Endothelial cell of umbilical vein (primary cell): ENCODE measurements around the gene FARP1. TPM values are rescaled to one million over a fixed set of nuclear protein-coding genes. Genes with fewer than 3 reads are reported as not detected.

Source experiments
- BruUV-seq: library from RNA; stranded (reverse); fragments of 400-500 nt; replicated peaks from 2 replicates; lab custom pipeline; 2021; lab: Mats Ljungman, UMichigan
- CTCF ChIA-PET: fragments of 300-600, 350-600 bp; sonication (Branson Sonifier 250); formaldehyde crosslinking; loops from one replicate; lab custom pipeline; 2021; ENCODE audit warnings: antibody characterized with exemption, inconsistent platforms; lab: Charles Lee
- POLR2A ChIA-PET: fragments of 300-600, 350-600 bp; sonication (Branson Sonifier 250); formaldehyde crosslinking; loops from one replicate; lab custom pipeline; 2021; ENCODE audit warnings: antibody characterized with exemption, inconsistent platforms; lab: Charles Lee
- DNase-seq: peaks from one replicate; pipeline ENCODE4 v3.0.0-alpha.2; 2011; ENCODE audit warnings: low read depth, low spot score
- FAIRE-seq: peaks from 2 replicates; lab custom pipeline; 2011; peaks lifted over from hg19 to GRCh38; lab: Jason Lieb, UNC
- H2AFZ ChIP-seq: 2 replicates; pipeline ENCODE4 v1.6.0; 2012; ENCODE audit warnings: low read depth, low read length, control low read depth, inconsistent platforms
- H3K27ac ChIP-seq: 2 replicates; pipeline ENCODE4 v1.5.1; 2011; ENCODE audit warnings: low read depth, mild to moderate bottlenecking, control low read depth, low read length, moderate library complexity; ENCODE audit not compliant: insufficient read depth
- H3K27me3 ChIP-seq, 2 experiments: 2 replicates each; pipeline versions ENCODE4 v1.6.0 to v1.6.1; 2011; ENCODE audit warnings: low read length in 2 of 2, mixed read lengths in 1 of 2; ENCODE audit not compliant: control insufficient read depth in 2 of 2, insufficient read depth in 2 of 2
- H3K36me3 ChIP-seq, 2 experiments: 2 replicates in 1 of 2; 3 replicates in 1 of 2; pipeline ENCODE4 v1.5.1; 2011; ENCODE audit warnings: low read length in 2 of 2, mild to moderate bottlenecking in 1 of 2, moderate library complexity in 1 of 2; ENCODE audit not compliant: control insufficient read depth in 2 of 2, insufficient read depth in 2 of 2; ENCODE audit errors: extremely low read depth in 1 of 2
- H3K4me1 ChIP-seq: 3 replicates; pipeline ENCODE4 v1.5.1; 2011; ENCODE audit warnings: mild to moderate bottlenecking, low read length; ENCODE audit not compliant: control insufficient read depth, insufficient read depth; ENCODE audit errors: extremely low read depth
- H3K4me2 ChIP-seq: 2 replicates; pipeline ENCODE4 v1.6.1; 2011; ENCODE audit warnings: low read length, control low read depth, mixed read lengths; ENCODE audit not compliant: insufficient read depth
- H3K4me3 ChIP-seq, 3 experiments: fragments of 200-600 bp in 1 of 3; sonication (generic), shearing (Covaris generic) in 1 of 3; replicated peaks in 1 of 3; 2 replicates each; pipeline ENCODE4 v1.5.1; 2011 to 2016; ENCODE audit warnings: control low read depth in 3 of 3, low read length in 3 of 3, mild to moderate bottlenecking in 2 of 3, inconsistent platforms in 1 of 3, low read depth in 1 of 3, moderate library complexity in 1 of 3; ENCODE audit not compliant: insufficient read depth in 1 of 3
- H3K79me2 ChIP-seq: 2 replicates; pipeline ENCODE4 v1.6.0; 2012; ENCODE audit warnings: low read length, inconsistent platforms; ENCODE audit not compliant: control insufficient read depth, insufficient read depth
- H3K9ac ChIP-seq: replicated peaks from 2 replicates; pipeline ENCODE3; 2011; ENCODE audit warnings: low read length, control low read depth; ENCODE audit not compliant: insufficient read depth; ENCODE audit errors: extremely low read depth
- H3K9me1 ChIP-seq: replicated peaks from 3 replicates; pipeline ENCODE4 v1.6.0; 2011; ENCODE audit warnings: mild to moderate bottlenecking, low read length; ENCODE audit not compliant: control insufficient read depth, insufficient read depth; ENCODE audit errors: extremely low read depth
- H3K9me3 ChIP-seq: replicated peaks from 2 replicates; pipeline ENCODE4 v1.5.1; 2012; ENCODE audit warnings: low read length, inconsistent platforms; ENCODE audit not compliant: control insufficient read depth, insufficient read depth
- H4K20me1 ChIP-seq: replicated peaks from 2 replicates; pipeline ENCODE3; 2011; ENCODE audit warnings: mild to moderate bottlenecking, low read length; ENCODE audit not compliant: control insufficient read depth, insufficient read depth; ENCODE audit errors: extremely low read depth
- EZH2 ChIP-seq: IDR thresholded peaks from 2 replicates; pipeline ENCODE4 v1.6.1; 2012; ENCODE audit warnings: borderline replicate concordance, low read depth, mild to moderate bottlenecking, moderate library complexity, low read length, inconsistent platforms; ENCODE audit not compliant: severe bottlenecking
- FOS ChIP-seq: IDR thresholded peaks from 2 replicates; pipeline ENCODE4 v1.6.1; 2011; ENCODE audit warnings: mild to moderate bottlenecking, low read length, moderate library complexity, borderline replicate concordance; ENCODE audit not compliant: insufficient read depth
- GATA2 ChIP-seq: IDR thresholded peaks from 2 replicates; pipeline ENCODE4 v1.7.0; 2011; ENCODE audit warnings: low read depth, mild to moderate bottlenecking, moderate library complexity, mixed read lengths, low read length; ENCODE audit not compliant: insufficient read length, insufficient read depth
- JUN ChIP-seq: IDR thresholded peaks from 2 replicates; pipeline ENCODE4 v1.6.1; 2011; ENCODE audit warnings: borderline replicate concordance, low read depth; ENCODE audit not compliant: insufficient read length, insufficient read depth
- MYC ChIP-seq: IDR thresholded peaks from one replicate; pipeline ENCODE4 v1.6.1; 2011; ENCODE audit warnings: mild to moderate bottlenecking, low read depth, low read length
- POLR2A ChIP-seq: IDR thresholded peaks from 2 replicates; pipeline ENCODE4 v1.6.1; 2012; ENCODE audit warnings: low read depth, mild to moderate bottlenecking, control low read depth, low read length
- POLR2AphosphoS5 ChIP-seq: IDR thresholded peaks from 2 replicates; pipeline ENCODE4 v1.6.1; 2012; ENCODE audit warnings: low read depth, mild to moderate bottlenecking, control low read depth, low read length, moderate library complexity; ENCODE audit not compliant: insufficient read depth
- dilution Hi-C: fragments of 300-500 bp; cut with MboI; formaldehyde crosslinking; loops from one replicate; pipeline ENCODE4 v1.15.0; 2019; ENCODE audit warnings: low sequenced_read_pairs; ENCODE audit not compliant: extremely low pct_ligation_motif_present
- intact Hi-C: fragments of 100-400 bp; cut with micrococcal nuclease; formaldehyde crosslinking; loops from one replicate; pipeline ENCODE4 v1.10.0; 2022
- polyA plus RNA-seq, 4 experiments: library from polyadenylated mRNA; depleted of rRNA in 3 of 4; stranded (reverse) in 3 of 4; unstranded in 1 of 4; fragments of >200 nt; gene quantifications; 2 replicates each; pipeline versions ENCODE4 v1.2.1 to v1.2.3, GENCODE V29; 2011 to 2012; ENCODE audit warnings: missing spikeins in 1 of 4
- total RNA-seq: library from RNA; stranded (reverse); gene quantifications from 2 replicates; pipeline ENCODE4 v1.2.3, GENCODE V29; 2021
- TF ChIP-seq, protein P1 (sequence below): IDR thresholded peaks from 2 replicates; pipeline ENCODE4 v1.6.1; 2011; ENCODE audit not compliant: insufficient read depth, insufficient read length
- TF ChIP-seq, protein P2 (sequence below), 2 donors: IDR thresholded peaks; 1 replicate in 1 of 2; 2 replicates in 1 of 2; pipeline ENCODE4 v1.5.1; 2011; ENCODE audit warnings: low read length in 2 of 2, mild to moderate bottlenecking in 2 of 2, moderate library complexity in 2 of 2, control low read depth in 1 of 2, inconsistent platforms in 1 of 2, low read depth in 1 of 2; ENCODE audit not compliant: insufficient read depth in 1 of 2; ENCODE audit errors: extremely low read depth in 1 of 2

FARP1 gene
- total and polyA plus RNA-seq, 2 donors (not counting 3 experiments of a cell fraction or from before 2014, with no cell fraction given), result 19.0 to 77.7 TPM

DNA sequence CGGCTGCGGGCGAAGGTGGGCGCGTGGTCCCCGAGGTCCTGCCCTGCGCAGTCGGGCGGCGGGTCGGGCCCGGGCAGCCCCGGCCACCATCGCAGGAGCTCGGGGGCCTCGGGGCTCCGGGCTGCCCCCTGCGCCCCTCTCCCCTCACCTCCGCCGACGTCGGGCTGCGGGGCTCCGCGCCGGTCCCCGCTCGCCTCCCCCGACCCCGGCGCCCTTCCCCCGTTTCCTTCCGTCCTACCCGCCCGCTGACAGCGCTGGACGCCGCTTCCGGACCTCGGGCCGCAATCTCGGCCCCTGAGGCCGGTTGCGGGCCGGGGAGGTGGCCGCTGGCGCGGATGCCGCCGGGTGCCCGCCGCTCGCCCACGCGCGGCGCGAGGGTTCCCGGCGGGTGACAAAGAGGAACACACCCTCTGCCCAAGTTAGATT is 720 bp downstream of the FARP1 start:
- Histone ChIP-seq H3K4me1 (peaks cover 12% of the 10 kb centered on the region), H3K9ac (peak overlapping the region; percentile 62), H4K20me1 (no peaks in the 10 kb centered on the region), H3K9me1 (no peaks in the 10 kb centered on the region), H3K9me3 (no peaks in the 10 kb centered on the region), H3K27me3 (peaks cover 5 to 9% of the 10 kb centered on the region in 2 experiments), H3K4me3 (peak overlapping the region; percentile 76 to 88 (median 81)), H3K4me2 (peak overlapping the region; percentile 75), H3K27ac (peak overlapping the region; percentile 30), H3K79me2 (peaks cover 34% of the 10 kb centered on the region), H2AFZ (peak overlapping the region; percentile 15), H3K36me3 (no peaks in the 10 kb centered on the region)
- no TSS peak for BruUV-seq
- no peak for TF ChIP-seq FOS
- peak; percentile 30 for TF ChIP-seq POLR2AphosphoS5
- intact Hi-C loops, result loop anchor here (1.0 to 5.0 kb wide), 9 partner anchors 29 to 529 kb away; no protein-coding TSS in a partner anchor
- dilution Hi-C loops, result no loop called here
- FAIRE-seq (peak; percentile 48), DNase-seq (peak; percentile 12)
- ChIA-PET POLR2A (no interaction called here), CTCF (no interaction called here)

DNA sequence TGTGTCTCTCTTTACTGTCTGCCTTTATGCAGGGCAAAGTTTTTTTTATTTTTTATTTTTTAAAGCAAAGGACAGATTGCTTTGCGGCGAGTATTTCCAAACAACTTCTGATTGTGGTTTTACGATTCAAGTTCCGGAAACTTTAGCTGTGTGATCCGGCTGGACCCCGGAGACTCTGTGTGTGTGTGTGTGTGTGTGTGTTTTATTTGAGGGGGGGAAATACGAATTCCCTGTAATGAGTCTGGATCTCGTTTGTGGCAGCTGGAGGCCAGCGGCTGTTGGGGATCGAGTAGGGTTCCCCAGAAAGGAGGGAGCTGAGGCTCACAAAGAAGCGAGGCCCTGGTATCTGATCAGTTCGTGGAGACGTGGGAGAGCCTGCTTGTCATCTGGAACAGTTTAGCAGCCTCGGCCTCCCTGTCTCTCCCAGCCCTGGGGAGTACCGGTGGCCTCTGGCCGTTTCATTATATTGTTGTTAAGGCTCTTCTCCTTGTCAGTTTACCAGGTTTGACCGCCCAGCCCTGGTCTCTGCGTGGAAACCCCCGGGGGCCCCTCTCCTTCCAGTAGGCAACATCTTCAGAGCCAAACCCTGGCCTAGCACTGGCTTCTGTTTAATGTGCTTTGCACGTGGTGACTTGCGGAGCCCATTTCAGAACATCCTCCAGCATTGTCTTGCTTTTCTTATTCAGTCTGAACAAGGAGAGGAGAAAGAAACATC is 1.3 kb downstream of the FARP1 start:
- peak; percentile 73 for FAIRE-seq
- no peak for TF ChIP-seq GATA2
- TF ChIP-seq EZH2, result no peak
- TF ChIP-seq POLR2AphosphoS5, result no peak
- no peak for TF ChIP-seq FOS
- TF ChIP-seq, protein P1, sequence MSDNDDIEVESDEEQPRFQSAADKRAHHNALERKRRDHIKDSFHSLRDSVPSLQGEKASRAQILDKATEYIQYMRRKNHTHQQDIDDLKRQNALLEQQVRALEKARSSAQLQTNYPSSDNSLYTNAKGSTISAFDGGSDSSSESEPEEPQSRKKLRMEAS, result no peak
- TF ChIP-seq MYC, result no peak
- TF ChIP-seq, protein P2, sequence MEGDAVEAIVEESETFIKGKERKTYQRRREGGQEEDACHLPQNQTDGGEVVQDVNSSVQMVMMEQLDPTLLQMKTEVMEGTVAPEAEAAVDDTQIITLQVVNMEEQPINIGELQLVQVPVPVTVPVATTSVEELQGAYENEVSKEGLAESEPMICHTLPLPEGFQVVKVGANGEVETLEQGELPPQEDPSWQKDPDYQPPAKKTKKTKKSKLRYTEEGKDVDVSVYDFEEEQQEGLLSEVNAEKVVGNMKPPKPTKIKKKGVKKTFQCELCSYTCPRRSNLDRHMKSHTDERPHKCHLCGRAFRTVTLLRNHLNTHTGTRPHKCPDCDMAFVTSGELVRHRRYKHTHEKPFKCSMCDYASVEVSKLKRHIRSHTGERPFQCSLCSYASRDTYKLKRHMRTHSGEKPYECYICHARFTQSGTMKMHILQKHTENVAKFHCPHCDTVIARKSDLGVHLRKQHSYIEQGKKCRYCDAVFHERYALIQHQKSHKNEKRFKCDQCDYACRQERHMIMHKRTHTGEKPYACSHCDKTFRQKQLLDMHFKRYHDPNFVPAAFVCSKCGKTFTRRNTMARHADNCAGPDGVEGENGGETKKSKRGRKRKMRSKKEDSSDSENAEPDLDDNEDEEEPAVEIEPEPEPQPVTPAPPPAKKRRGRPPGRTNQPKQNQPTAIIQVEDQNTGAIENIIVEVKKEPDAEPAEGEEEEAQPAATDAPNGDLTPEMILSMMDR (IDR thresholded peaks at IDR 0.05; ENCODE audit: extremely low read depth in 1 of 2, insufficient read depth in 1 of 2, low read depth in 1 of 2, low read length in 2 of 2), result no peak
- no peak for TF ChIP-seq JUN
- TF ChIP-seq POLR2A, result no peak
- Histone ChIP-seq H3K36me3 (no peaks in the 10 kb centered on the region), H3K27me3 (peaks cover 4 to 9% of the 10 kb centered on the region in 2 experiments), H3K4me2 (peak overlapping the region; percentile 75), H4K20me1 (no peaks in the 10 kb centered on the region), H3K4me3 (peak overlapping the region; percentile 76 to 88 (median 81)), H3K9me1 (no peaks in the 10 kb centered on the region), H3K9ac (peak overlapping the region; percentile 62), H3K4me1 (peaks cover 12% of the 10 kb centered on the region), H3K27ac (peak overlapping the region; percentile 30), H3K79me2 (peaks cover 40% of the 10 kb centered on the region), H3K9me3 (no peaks in the 10 kb centered on the region), H2AFZ (peak overlapping the region; percentile 79)
- dilution Hi-C loops, result no loop called here
- POLR2A ChIA-PET, result no interaction called here
- intact Hi-C loops, result loop anchor here (1.0 to 5.0 kb wide), 5 partner anchors 29 to 268 kb away; no protein-coding TSS in a partner anchor
- DNase-seq, result peak; percentile 35
- TSS peak; percentile 31 for BruUV-seq
- CTCF ChIA-PET, result interaction anchor here (0.6 kb wide), 1 partner anchor 286 kb away, joined by 3 read pairs; no protein-coding TSS in a partner anchor
